ENCODE results near the gene WDR33.

Gene WDR33

DNA sequence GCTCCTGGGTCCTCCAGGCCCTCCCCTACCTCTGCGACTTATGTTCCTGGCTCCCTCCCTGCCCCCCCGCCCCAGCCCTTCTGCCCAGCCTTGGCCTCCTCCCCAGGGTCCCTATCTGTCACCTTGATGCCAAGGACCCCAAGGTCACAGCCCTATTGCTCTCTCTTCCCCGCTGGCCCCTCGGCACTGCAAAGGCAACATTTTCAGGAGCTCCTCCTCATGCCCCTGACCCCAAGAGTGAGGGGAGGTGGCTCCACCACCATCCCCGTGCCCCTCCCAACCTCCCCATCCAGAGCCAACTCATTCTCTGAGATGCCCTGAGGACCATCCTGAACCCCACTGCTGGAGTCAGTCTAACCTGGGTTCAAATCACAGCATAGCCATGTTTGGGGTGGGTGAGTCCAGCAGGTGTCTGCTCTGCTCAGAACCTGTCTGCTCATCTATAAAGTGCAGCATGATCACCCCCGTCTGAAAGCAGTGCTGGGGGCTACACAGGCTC is 147.4 kb downstream of the WDR33 start:
- Histone ChIP-seq H3K4me3 (ENCODE audit: low read depth in 1 of 2, low read length in 2 of 2) (no peak overlapping the region), H2AFZ (ENCODE audit: low read depth, low read length) (no peak overlapping the region), H3K27me3 (ENCODE audit: insufficient read depth, low read length, poor library complexity) (no peaks in the 10 kb centered on the region), H3K27ac (ENCODE audit: low read length) (no peak overlapping the region), H3K4me2 (ENCODE audit: insufficient read depth, low read length) (no peak overlapping the region), H3K4me1 (ENCODE audit: insufficient read depth, low read length) (peaks cover 8% of the 10 kb centered on the region), H3K79me2 (ENCODE audit: insufficient read depth, low read length) (no peaks in the 10 kb centered on the region), H3K9ac (ENCODE audit: low read depth, low read length) (no peak overlapping the region), H4K20me1 (ENCODE audit: insufficient read depth, low read length) (no peaks in the 10 kb centered on the region), H3K9me3 (ENCODE audit: insufficient read depth, low read length, severe bottlenecking) (no peaks in the 10 kb centered on the region), H3K36me3 (ENCODE audit: insufficient read depth, low read length) (no peaks in the 10 kb centered on the region)
- ATAC-seq (ENCODE audit: insufficient read depth, low read depth) (no peak), DNase-seq (no peak)
- TF ChIP-seq EZH2 (IDR thresholded peaks at IDR 0.05; ENCODE audit: borderline replicate concordance, low read depth, low read length, severe bottlenecking) = no peak
- TF ChIP-seq, protein P1, sequence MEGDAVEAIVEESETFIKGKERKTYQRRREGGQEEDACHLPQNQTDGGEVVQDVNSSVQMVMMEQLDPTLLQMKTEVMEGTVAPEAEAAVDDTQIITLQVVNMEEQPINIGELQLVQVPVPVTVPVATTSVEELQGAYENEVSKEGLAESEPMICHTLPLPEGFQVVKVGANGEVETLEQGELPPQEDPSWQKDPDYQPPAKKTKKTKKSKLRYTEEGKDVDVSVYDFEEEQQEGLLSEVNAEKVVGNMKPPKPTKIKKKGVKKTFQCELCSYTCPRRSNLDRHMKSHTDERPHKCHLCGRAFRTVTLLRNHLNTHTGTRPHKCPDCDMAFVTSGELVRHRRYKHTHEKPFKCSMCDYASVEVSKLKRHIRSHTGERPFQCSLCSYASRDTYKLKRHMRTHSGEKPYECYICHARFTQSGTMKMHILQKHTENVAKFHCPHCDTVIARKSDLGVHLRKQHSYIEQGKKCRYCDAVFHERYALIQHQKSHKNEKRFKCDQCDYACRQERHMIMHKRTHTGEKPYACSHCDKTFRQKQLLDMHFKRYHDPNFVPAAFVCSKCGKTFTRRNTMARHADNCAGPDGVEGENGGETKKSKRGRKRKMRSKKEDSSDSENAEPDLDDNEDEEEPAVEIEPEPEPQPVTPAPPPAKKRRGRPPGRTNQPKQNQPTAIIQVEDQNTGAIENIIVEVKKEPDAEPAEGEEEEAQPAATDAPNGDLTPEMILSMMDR (IDR thresholded peaks at IDR 0.05; ENCODE audit: borderline replicate concordance, extremely low read depth, low read length, poor library complexity, severe bottlenecking) = no peak

DNA sequence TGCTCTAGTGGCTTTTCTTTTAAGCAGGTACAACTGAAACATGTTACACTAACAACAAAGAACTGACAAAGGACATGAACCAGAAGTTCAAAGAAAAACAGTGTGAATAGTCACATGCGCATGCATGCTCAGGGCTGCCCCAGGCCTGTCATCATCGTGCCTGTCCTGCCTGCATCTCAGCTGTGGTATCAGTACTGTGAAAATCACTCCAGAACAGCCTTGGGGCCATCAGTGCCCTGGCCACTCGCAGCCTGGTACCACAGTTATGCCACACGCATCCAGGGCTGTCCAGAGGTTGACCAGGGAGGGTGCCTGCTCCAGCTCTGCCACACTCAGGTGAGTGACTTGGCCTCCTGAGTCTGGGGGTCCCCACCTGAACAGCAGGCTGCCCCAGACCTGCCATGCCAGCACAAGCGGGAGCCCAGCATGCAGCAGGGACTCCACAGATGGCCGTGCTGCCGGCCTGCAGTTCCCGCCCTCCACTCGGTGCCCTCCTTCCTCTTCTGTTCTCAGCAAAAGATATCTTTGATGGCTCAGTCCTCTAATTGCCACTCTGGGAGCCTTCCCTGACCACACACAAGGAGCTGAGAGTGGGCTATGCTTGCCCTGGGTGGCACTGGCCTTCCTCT is 147.9 kb downstream of the WDR33 start:
- Histone ChIP-seq H3K9ac (ENCODE audit: low read depth, low read length) (no peak overlapping the region), H4K20me1 (ENCODE audit: insufficient read depth, low read length) (no peaks in the 10 kb centered on the region), H3K36me3 (ENCODE audit: insufficient read depth, low read length) (no peaks in the 10 kb centered on the region), H2AFZ (ENCODE audit: low read depth, low read length) (no peak overlapping the region), H3K4me2 (ENCODE audit: insufficient read depth, low read length) (no peak overlapping the region), H3K27ac (ENCODE audit: low read length) (no peak overlapping the region), H3K27me3 (ENCODE audit: insufficient read depth, low read length, poor library complexity) (no peaks in the 10 kb centered on the region), H3K9me3 (ENCODE audit: insufficient read depth, low read length, severe bottlenecking) (no peaks in the 10 kb centered on the region), H3K4me1 (ENCODE audit: insufficient read depth, low read length) (peaks cover 8% of the 10 kb centered on the region), H3K79me2 (ENCODE audit: insufficient read depth, low read length) (no peaks in the 10 kb centered on the region), H3K4me3 (ENCODE audit: low read depth in 1 of 2, low read length in 2 of 2) (no peak overlapping the region)
- TF ChIP-seq, protein P1 (IDR thresholded peaks at IDR 0.05; ENCODE audit: borderline replicate concordance, extremely low read depth, low read length, poor library complexity, severe bottlenecking) = no peak
- TF ChIP-seq EZH2 (IDR thresholded peaks at IDR 0.05; ENCODE audit: borderline replicate concordance, low read depth, low read length, severe bottlenecking) = no peak
- ATAC-seq (ENCODE audit: insufficient read depth, low read depth) = no peak; the same call in 2 of the 3 replicates
- DNase-seq = no peak

DNA sequence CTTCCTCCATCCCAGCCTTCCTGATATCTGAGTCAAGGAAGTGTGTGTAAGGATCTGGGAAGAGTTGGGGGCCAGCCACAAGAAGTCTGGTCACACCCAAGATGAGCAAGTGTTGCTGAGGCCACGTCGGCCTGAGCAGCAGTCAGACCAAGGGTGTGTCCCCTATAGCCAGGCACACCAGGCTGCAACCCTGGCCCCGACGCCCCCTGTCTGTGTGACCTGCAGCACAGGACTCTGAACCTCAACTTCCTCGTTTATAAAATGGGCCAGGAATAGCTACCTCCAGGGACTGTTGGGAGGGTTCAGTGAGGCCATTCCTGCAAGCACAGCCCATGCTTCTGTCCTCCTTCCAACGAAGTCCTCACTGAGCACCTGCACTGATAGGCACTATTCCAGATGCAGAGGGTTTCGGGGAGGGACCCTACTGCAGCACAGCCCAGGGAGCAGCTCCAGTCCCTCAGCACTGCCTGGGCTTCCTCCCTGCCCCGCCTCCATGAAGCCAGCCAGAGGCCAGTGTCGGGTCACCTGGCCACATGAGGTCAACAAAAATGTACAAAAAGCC is 148.9 kb downstream of the WDR33 start:
- H3K79me2 ChIP-seq (ENCODE audit: insufficient read depth, low read length) = no peaks in the 10 kb centered on the region
- no peak for ATAC-seq (ENCODE audit: insufficient read depth, low read depth)
- DNase-seq = no peak
- no peak overlapping the region for H3K27ac ChIP-seq (ENCODE audit: low read length)
- no peak overlapping the region for H3K9ac ChIP-seq (ENCODE audit: low read depth, low read length)
- H3K4me1 ChIP-seq (ENCODE audit: insufficient read depth, low read length) = peaks cover 8% of the 10 kb centered on the region
- H2AFZ ChIP-seq (ENCODE audit: low read depth, low read length) = no peak overlapping the region
- H3K4me2 ChIP-seq (ENCODE audit: insufficient read depth, low read length) = no peak overlapping the region
- H3K4me3 ChIP-seq (ENCODE audit: low read depth in 1 of 2, low read length in 2 of 2) = no peak overlapping the region
- no peaks in the 10 kb centered on the region for H3K36me3 ChIP-seq (ENCODE audit: insufficient read depth, low read length)
- H3K27me3 ChIP-seq (ENCODE audit: insufficient read depth, low read length, poor library complexity) = no peaks in the 10 kb centered on the region
- no peaks in the 10 kb centered on the region for H4K20me1 ChIP-seq (ENCODE audit: insufficient read depth, low read length)
- TF ChIP-seq EZH2 (IDR thresholded peaks at IDR 0.05; ENCODE audit: borderline replicate concordance, low read depth, low read length, severe bottlenecking) = no peak
- TF ChIP-seq, protein P1 (IDR thresholded peaks at IDR 0.05; ENCODE audit: borderline replicate concordance, extremely low read depth, low read length, poor library complexity, severe bottlenecking) = no peak
- no peaks in the 10 kb centered on the region for H3K9me3 ChIP-seq (ENCODE audit: insufficient read depth, low read length, severe bottlenecking)

Data from DND-41 (cell line).